GM12878 (cell line): ENCODE results near the gene POLR3E. TPM values are rescaled to one million over a fixed set of nuclear protein-coding genes. Genes with fewer than 3 reads are reported as not detected.

ENCODE experiments used
- ATAC-seq: fragments of 200-7000 bp; cut with Tn5 transposase; 3 replicates; pipeline ENCODE4 v1.9.1; 2020; ENCODE audit warnings: mild to moderate bottlenecking, moderate library complexity
- BruUV-seq: library from RNA; stranded (reverse); fragments of 400-500 nt; replicated peaks from 2 replicates; lab custom pipeline; 2021; lab: Mats Ljungman, UMichigan
- CTCF ChIA-PET: fragments of 300-600 bp; sonication (Branson Sonifier 250); formaldehyde crosslinking; extraction: SDS; loops from one replicate; lab custom pipeline; 2021; ENCODE audit warnings: inconsistent platforms; lab: Yijun Ruan, JAX
- POLR2A ChIA-PET: fragments of 350-600 bp; formaldehyde crosslinking; extraction: SDS; loops from one replicate; lab custom pipeline; 2021; ENCODE audit warnings: inconsistent platforms; lab: Charles Lee
- RAD21 ChIA-PET: fragments of 300-600 bp; sonication (Branson Sonifier 250); formaldehyde crosslinking; loops from one replicate; lab custom pipeline; 2023; ENCODE audit warnings: antibody characterized with exemption; ENCODE audit not compliant: unreplicated experiment; lab: Charles Lee
- SMC1A ChIA-PET: fragments of 300-600 bp; sonication (Branson Sonifier 250); formaldehyde crosslinking; loops from one replicate; lab custom pipeline; 2023; ENCODE audit not compliant: unreplicated experiment, uncharacterized antibody; lab: Charles Lee
- DNase-seq: peaks from one replicate; pipeline ENCODE4 v3.0.0-alpha.2; 2011; ENCODE audit warnings: low read depth, low spot score
- FAIRE-seq: peaks from 3 replicates; lab custom pipeline; 2011; peaks lifted over from hg19 to GRCh38; lab: Jason Lieb, UNC
- H2AFZ ChIP-seq: 2 replicates; pipeline ENCODE4 v1.6.0; 2011; ENCODE audit warnings: low read depth, low read length, control low read depth; ENCODE audit not compliant: control insufficient read depth
- H3K27ac ChIP-seq: 2 replicates; pipeline ENCODE4 v1.5.1; 2011; ENCODE audit warnings: control low read depth; ENCODE audit not compliant: control insufficient read depth, insufficient read depth
- H3K27me3 ChIP-seq, 2 experiments: replicated peaks in 1 of 2; 2 replicates each; pipeline versions ENCODE4 v1.6.0 to v1.6.1; 2011; ENCODE audit warnings: low read length in 1 of 2; ENCODE audit not compliant: control insufficient read depth in 2 of 2, insufficient read depth in 2 of 2
- H3K36me3 ChIP-seq, 2 experiments: 2 replicates each; pipeline ENCODE4 v1.5.1; 2011; ENCODE audit warnings: low read length in 1 of 2; ENCODE audit not compliant: control insufficient read depth in 2 of 2, insufficient read depth in 2 of 2
- H3K4me1 ChIP-seq: 2 replicates; pipeline ENCODE4 v1.6.1; 2011; ENCODE audit warnings: mild to moderate bottlenecking, low read length, moderate library complexity, mixed read lengths; ENCODE audit not compliant: control insufficient read depth, insufficient read depth
- H3K4me2 ChIP-seq: 2 replicates; pipeline ENCODE4 v1.6.0; 2011; ENCODE audit warnings: control low read depth; ENCODE audit not compliant: control insufficient read depth, insufficient read depth
- H3K4me3 ChIP-seq: fragments of 200-600 bp; sonication (generic); 2 replicates; pipeline ENCODE4 v1.5.1; 2016
- H3K79me2 ChIP-seq: 2 replicates; pipeline ENCODE4 v1.6.0; 2011; ENCODE audit warnings: low read length; ENCODE audit not compliant: control insufficient read depth, insufficient read depth
- H3K9ac ChIP-seq: 2 replicates; pipeline ENCODE4 v1.8.0; 2011; ENCODE audit warnings: low read length, control low read depth, mixed read lengths; ENCODE audit not compliant: control insufficient read depth, insufficient read depth
- H3K9me3 ChIP-seq: replicated peaks from 3 replicates; pipeline ENCODE4 v1.5.1; 2011; ENCODE audit warnings: mild to moderate bottlenecking, low read length; ENCODE audit not compliant: control insufficient read depth, insufficient read depth
- H4K20me1 ChIP-seq: 2 replicates; pipeline ENCODE4 v1.6.0; 2011; ENCODE audit not compliant: control insufficient read depth, insufficient read depth
- ASH2L ChIP-seq: fragments of 300-600, 200-600 bp; sonication (generic); IDR thresholded peaks from 2 replicates; pipeline ENCODE4 v1.6.1; 2017; ENCODE audit warnings: low read depth, mild to moderate bottlenecking, borderline replicate concordance
- BCL11A ChIP-seq: IDR thresholded peaks from 2 replicates; pipeline ENCODE4 v1.6.1; 2011; ENCODE audit warnings: low read depth, low read length
- BMI1 ChIP-seq: fragments of 450-650 bp; IDR thresholded peaks from 2 replicates; pipeline ENCODE4 v1.6.1; 2016; ENCODE audit warnings: mild to moderate bottlenecking, moderate library complexity, borderline replicate concordance
- E4F1 ChIP-seq: fragments of 450-650 bp; IDR thresholded peaks from 2 replicates; pipeline ENCODE4 v1.6.1; 2018; ENCODE audit warnings: borderline replicate concordance, mild to moderate bottlenecking; ENCODE audit not compliant: partially characterized antibody
- EP300 ChIP-seq, 2 experiments: fragments of 150-350 bp in 1 of 2; IDR thresholded peaks; 2 replicates each; pipeline ENCODE4 v1.6.1; 2011 to 2012; ENCODE audit warnings: low read depth in 2 of 2, low read length in 2 of 2, borderline replicate concordance in 1 of 2, improper control_type of control experiment in 1 of 2, inconsistent platforms in 1 of 2; ENCODE audit not compliant: control insufficient read depth in 1 of 2
- GABPA ChIP-seq: IDR thresholded peaks from 2 replicates; pipeline ENCODE4 v1.6.1; 2014; ENCODE audit warnings: antibody characterized with exemption, low read depth, mild to moderate bottlenecking, inconsistent platforms
- GATAD2B ChIP-seq: fragments of 450-650 bp; conservative IDR thresholded peaks from 2 replicates; pipeline ENCODE4 v1.6.1; 2017; ENCODE audit warnings: low read depth, mild to moderate bottlenecking, moderate library complexity
- IKZF2 ChIP-seq, 2 experiments: fragments of 450-650 bp; IDR thresholded peaks; 2 replicates each; pipeline ENCODE4 v1.6.1; 2017; ENCODE audit warnings: mild to moderate bottlenecking in 2 of 2, moderate library complexity in 2 of 2
- MXI1 ChIP-seq: fragments of 150-350 bp; IDR thresholded peaks from 2 replicates; pipeline ENCODE4 v1.6.1; 2011; ENCODE audit warnings: low read depth, mild to moderate bottlenecking, inconsistent platforms, low read length, improper control_type of control experiment
- NR2F1 ChIP-seq: fragments of 450-650 bp; conservative IDR thresholded peaks from 2 replicates; pipeline ENCODE4 v1.6.1; 2017; ENCODE audit warnings: mild to moderate bottlenecking
- PML ChIP-seq: IDR thresholded peaks from 2 replicates; pipeline ENCODE4 v1.6.1; 2012; ENCODE audit warnings: low read length, inconsistent platforms
- RB1 ChIP-seq: fragments of 450-650 bp; formaldehyde crosslinking; IDR thresholded peaks from 2 replicates; pipeline ENCODE4 v1.6.1; 2017; ENCODE audit warnings: mild to moderate bottlenecking, borderline replicate concordance
- WRNIP1 ChIP-seq: IDR thresholded peaks from 2 replicates; pipeline ENCODE4 v1.6.1; 2011; ENCODE audit warnings: low read depth, low read length, improper control_type of control experiment, borderline replicate concordance
- ZNF592 ChIP-seq: fragments of 450-650 bp; IDR thresholded peaks from 2 replicates; pipeline ENCODE4 v1.6.1; 2017; ENCODE audit warnings: mild to moderate bottlenecking, moderate library complexity
- ZSCAN29 ChIP-seq: fragments of 450-650 bp; IDR thresholded peaks from 2 replicates; pipeline ENCODE4 v1.6.1; 2017; ENCODE audit warnings: mild to moderate bottlenecking, moderate library complexity
- WGBS: methylation state at CpG from one replicate; pipeline ENCODE4 v1.1.6; 2016; ENCODE audit warnings: low lambda C conversion rate; ENCODE audit not compliant: insufficient replicate concordance, insufficient coverage; ENCODE audit errors: missing lambda C conversion rate; 5-methylcytosine and 5-hydroxymethylcytosine counted together
- in situ Hi-C: fragments of 300-500 bp; cut with MboI; formaldehyde crosslinking; loops from 9 replicates; pipeline ENCODE4 v1.14.3; 2018; ENCODE audit warnings: mixed read lengths
- intact Hi-C: fragments of 100-400 bp; cut with micrococcal nuclease; formaldehyde crosslinking; loops from one replicate; pipeline ENCODE4 v1.14.2; 2022; ENCODE audit not compliant: unreplicated experiment
- polyA plus RNA-seq, 11 experiments: library from polyadenylated mRNA; depleted of rRNA in 4 of 11; unstranded in 6 of 11; stranded (reverse) in 5 of 11; fragments of >200 nt; fragmentation: Nextera tagmentation in 4 of 11; fragmentation: Illumina TruSeq in 1 of 11; extraction: Ambion mirVana in 4 of 11; extraction: Trizol in 1 of 11; gene quantifications; 1 replicate in 1 of 11; 2 replicates in 10 of 11; pipeline versions ENCODE4 v1.2.1 to v1.2.3, GENCODE V29; 2011 to 2016; ENCODE audit warnings: inconsistent platforms in 2 of 11, missing spikeins in 2 of 11, low read depth in 1 of 11
- total RNA-seq, 4 experiments: library from RNA; depleted of rRNA in 3 of 4; stranded (reverse); fragments of >200 nt in 3 of 4; fragmentation: Illumina TruSeq in 1 of 4; extraction: Trizol in 1 of 4; gene quantifications; 2 replicates each; pipeline versions ENCODE4 v1.2.1 to v1.2.3, GENCODE V29; 2013 to 2021

Gene POLR3E
- total and polyA plus RNA-seq, 10 of the 15 experiments (the other 5 are each of a cell fraction or from before 2014, with no cell fraction given): 11.1 to 79.5 (median 39.7) TPM

- TF ChIP-seq NR2F1: 0 out of 2 replicates have a peak, but pooled peaks have one; percentile 36
- TF ChIP-seq, all 136 proteins: peak for 14
Measured at GRCh38 chr16:22356930-22357634, 59.9 kb downstream of the POLR3E start (continued).

GRCh38 chr16:22357635-22357971 is 60.4 kb downstream of the POLR3E start:
- peaks cover 40% of the 10 kb centered on the region for H3K4me1 ChIP-seq
- peaks cover 12% of the 10 kb centered on the region for H3K79me2 ChIP-seq
- H2AFZ ChIP-seq: peak overlapping the region; percentile 56
- FAIRE-seq (peak; percentile 84), DNase-seq (no peak), ATAC-seq (peak; percentile 74)
- BruUV-seq: TSS peak; percentile 80
- in situ Hi-C loops (no loop called here), intact Hi-C loops (no loop called here)
- H3K4me3 ChIP-seq: no peak overlapping the region
- peak overlapping the region; percentile 61 for H3K4me2 ChIP-seq
- RAD21 ChIA-PET: interaction anchor here (0.6 to 7.2 kb wide), 4 partner anchors 12 to 57 kb away, joined by 3 to 64 read pairs (median 6); partner anchors contain the start of gene CDR2
- peak overlapping the region; percentile 30; the same call in 1 of the 2 replicates for H3K9ac ChIP-seq
- H4K20me1 ChIP-seq: no peaks in the 10 kb centered on the region
- WGBS: 0% methylated on average over 1 of the region's 1 CpG
- POLR2A ChIA-PET: interaction anchor here (0.5 to 10.9 kb wide), 2 partner anchors 12 to 307 kb away, joined by 7 to 185 read pairs; partner anchors contain the start of gene CDR2
- SMC1A ChIA-PET: interaction anchor here (0.7 to 9.1 kb wide), 5 partner anchors 15 to 49 kb away, joined by 3 to 205 read pairs (median 3); partner anchors contain the start of gene CDR2
- H3K9me3 ChIP-seq: no peaks in the 10 kb centered on the region
- peaks cover 1 to 5% of the 10 kb centered on the region in 2 experiments; a peak in 3 of 4 replicates for H3K36me3 ChIP-seq
- H3K27me3 ChIP-seq: no peaks in the 10 kb centered on the region
- CTCF ChIA-PET: interaction anchor here (1.3 to 5.8 kb wide), 3 partner anchors 11 to 57 kb away, joined by 5 to 26 read pairs (median 5); no protein-coding TSS in a partner anchor
- peak overlapping the region; percentile 86 for H3K27ac ChIP-seq
- TF ChIP-seq RB1 (no peak), BMI1 (peak; percentile 46; the same call in 1 of the 2 replicates), GATAD2B (no peak), ASH2L (no peak), ZSCAN29 (no peak), ZNF592 (peak; percentile 4; the same call in 1 of the 2 replicates), GABPA (no peak), WRNIP1 (no peak), BCL11A (no peak), MXI1 (no peak; the same call in 1 of the 2 replicates), EP300 (IDR thresholded peaks at IDR 0.05; ENCODE audit: borderline replicate concordance in 1 of 2, control insufficient read depth in 1 of 2, low read depth in 2 of 2, low read length in 2 of 2) (0 out of 4 replicates have a peak, but pooled peaks of 1 of the 2 experiments have one; percentile 26), PML (0 out of 2 replicates have a peak, but pooled peaks have one; percentile 31), IKZF2 (IDR thresholded peaks at IDR 0.05) (no peak; a peak in 1 of 4 replicates), E4F1 (no peak)
